HG02763 (cell line): Measurements from ENCODE around the gene AK9.

ENCODE experiments used
- ATAC-seq: cut with Tn5 transposase; IDR thresholded peaks from one replicate; pipeline ENCODE4 v1.9.1; 2021; ENCODE audit warnings: mild to moderate bottlenecking, moderate library complexity; ENCODE audit not compliant: unreplicated experiment

Gene AK9

GRCh38 chr6:109485266-109485935, 205.6 kb downstream of the AK9 start:
- ATAC-seq: no peak

- ATAC-seq: no peak
These were observed 206.9 kb downstream of the AK9 start for GRCh38 chr6:109484122-109484521.

GRCh38 chr6:109483735-109484057, 207.3 kb downstream of the AK9 start:
- ATAC-seq: no peak

DNA sequence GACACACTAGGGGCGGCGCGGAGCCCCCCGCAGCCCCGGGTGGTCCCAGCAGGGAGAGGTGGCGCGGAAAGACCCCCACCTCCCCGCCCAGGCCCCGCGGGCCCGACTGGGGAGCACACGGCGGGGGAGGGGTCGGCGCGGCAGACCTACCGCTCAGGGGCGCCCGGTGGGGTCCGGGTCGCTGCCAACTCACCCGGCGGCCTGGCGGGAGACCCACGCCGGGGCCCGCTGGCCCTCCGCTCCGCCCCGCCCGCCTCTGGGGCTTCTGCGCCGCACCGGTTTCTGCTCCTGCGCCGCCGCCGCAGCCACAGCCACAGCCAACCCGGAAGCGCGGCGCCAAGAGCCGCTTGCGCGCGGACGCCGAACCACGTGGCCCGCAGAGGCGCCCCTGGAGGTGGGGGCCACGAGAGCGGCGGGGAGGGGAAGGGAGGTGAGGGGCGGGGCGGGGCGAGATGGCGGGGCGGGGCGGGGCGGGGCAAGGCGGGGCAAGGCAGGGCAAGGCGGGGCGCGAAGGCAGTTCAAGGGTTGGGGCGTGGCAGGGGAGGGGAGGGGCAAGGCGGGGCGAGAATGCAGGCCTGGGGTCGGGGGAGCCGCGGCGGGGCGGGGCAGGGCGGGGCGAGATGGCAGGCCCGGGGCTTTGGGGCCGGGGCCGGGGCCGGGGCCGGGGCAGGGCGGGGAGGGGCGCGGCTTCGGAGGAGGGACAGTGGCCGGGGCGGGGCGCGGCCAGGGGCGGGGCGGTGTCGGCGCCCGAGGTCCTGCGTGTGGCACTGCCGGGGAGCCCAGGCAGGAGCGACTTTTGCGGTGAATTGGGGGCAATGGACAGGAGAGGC, 207.9 kb downstream of the AK9 start, which contains the start of gene ZBTB24:
ZBTB24 (minus strand) TSS at position 315 of the 830 bp plus-strand sequence. CDS start 1,193 bp downstream, outside the sequence.
- ATAC-seq: peak; percentile 91

- ATAC-seq: no peak
These were observed 210.0 kb downstream of the AK9 start for GRCh38 chr6:109480993-109481480.

GRCh38 chr6:109478841-109479624, 212.0 kb downstream of the AK9 start:
- no peak for ATAC-seq

DNA sequence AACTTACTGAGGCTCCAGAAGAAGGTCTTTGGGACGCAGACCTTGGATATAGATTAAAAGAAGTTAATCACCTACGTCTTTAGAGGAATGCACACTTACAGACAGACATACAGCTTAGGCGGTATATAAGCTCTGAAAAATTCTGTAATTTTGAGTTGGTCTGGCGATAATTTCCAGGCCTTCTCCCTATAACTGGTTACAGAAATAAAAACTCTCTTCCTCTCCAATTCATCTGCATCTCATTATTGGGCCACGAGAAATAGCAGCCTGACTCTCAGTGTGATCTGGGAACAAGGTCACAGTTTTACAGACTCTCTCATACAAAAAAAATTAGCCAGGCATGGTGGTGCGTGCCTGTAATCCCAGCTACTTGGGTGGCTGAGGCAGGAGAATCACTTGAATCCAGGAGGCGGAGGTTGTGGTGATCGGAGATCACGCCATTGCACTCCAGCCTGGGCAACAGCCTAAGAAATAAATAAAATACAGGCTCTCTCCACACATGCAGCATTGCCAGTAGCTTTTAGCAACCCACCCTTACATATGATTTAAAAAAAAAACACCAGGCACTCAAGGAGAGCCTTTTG, 212.7 kb downstream of the AK9 start:
- ATAC-seq: no peak

GRCh38 chr6:109477725-109478124, 213.3 kb downstream of the AK9 start:
- peak; percentile 69 for ATAC-seq

GRCh38 chr6:109477184-109477583, 213.8 kb downstream of the AK9 start:
- ATAC-seq: no peak

GRCh38 chr6:109475625-109476024, 215.4 kb downstream of the AK9 start:
- ATAC-seq: no peak

DNA sequence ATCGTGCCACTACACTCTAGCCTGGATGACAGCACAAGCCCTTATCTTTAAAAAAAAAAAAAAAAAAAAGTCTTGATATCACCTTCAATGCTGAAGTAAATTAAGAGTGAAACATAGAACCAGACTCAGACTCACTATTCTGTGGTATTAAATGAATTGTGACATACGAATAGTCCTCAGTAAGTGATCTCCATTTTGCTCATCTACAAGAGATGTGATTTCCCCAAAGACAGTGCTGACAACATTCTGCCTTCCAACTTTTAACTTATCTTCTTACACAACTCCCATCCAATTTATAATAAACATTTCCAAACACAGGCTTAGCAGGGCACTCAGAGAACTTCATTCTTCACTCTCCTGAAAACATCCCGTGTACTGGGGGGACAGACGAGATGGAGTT, 216.0 kb downstream of the AK9 start:
- ATAC-seq: no peak

DNA sequence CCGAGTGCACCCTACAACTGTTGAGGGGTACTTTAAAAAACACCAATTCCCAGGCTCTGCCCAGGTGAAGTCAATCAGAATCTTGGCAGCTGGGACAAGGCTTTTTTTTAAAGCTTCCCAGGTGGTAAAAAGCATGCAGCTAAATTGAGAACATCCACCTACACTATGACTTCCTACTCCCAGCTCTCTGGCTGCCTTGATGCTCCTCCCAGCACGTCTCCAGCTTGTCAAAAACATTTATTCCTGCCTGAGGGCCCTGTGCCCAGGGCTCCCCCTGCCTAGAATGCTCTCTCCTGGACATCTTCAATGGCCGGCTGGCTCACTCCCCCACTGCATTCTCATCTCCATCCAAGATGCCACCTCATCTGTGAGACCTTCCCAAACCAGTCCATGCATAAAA, 217.9 kb downstream of the AK9 start:
- no peak for ATAC-seq

GRCh38 chr6:109472132-109472995, 218.6 kb downstream of the AK9 start:
- peak; percentile 67 for ATAC-seq

DNA sequence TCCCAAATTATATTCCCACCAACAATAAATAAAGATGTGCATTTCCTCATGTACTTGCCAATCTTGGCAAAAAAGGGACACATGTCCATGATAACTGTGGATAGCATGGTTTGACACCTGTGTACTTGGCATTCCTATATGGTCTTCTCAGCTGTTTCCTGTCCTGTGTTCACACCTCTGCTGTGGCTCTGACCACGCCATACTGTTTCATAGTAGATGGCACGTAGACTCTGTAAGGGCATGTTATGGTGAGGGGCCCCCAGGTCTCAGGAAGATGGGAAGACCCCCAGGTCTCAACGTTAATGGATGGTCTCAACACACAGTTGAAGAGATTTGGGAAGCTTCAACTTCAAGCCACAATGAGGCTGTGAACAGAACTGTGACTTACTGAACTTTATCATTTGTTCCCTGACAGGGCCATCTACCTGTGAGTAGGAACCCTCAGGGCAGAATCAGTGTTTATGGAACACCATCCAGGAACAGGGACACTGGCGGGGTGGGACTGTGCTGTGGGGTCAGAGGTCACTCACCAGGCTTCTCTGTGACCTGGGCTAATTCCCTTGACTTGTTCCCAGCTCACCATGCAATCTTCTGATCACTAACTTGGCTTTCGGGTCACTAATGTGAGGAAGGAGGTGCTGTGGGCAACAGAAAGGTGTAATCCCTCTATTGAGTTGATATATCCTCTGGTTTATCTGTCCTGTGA, 219.7 kb downstream of the AK9 start:
- ATAC-seq: no peak

GRCh38 chr6:109469591-109470189, 221.3 kb downstream of the AK9 start:
- ATAC-seq: no peak

DNA sequence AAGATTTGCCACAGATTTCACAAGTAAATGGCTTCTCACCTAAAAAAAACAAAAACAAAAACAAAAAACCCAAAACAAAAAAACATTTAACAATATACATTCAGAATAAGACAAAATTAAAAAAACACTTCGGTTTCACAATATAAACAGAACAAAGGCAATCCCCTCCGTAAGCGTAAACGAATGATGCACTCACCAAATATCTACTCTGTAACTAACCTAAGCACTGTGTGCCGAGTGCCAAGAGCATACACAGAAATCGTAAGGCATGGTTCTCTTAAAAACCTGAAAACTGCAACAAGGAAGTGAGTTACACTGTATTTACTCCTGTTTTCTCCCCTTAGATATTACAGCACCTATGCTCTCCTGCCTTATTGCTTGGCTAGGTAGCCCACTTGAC, 223.3 kb downstream of the AK9 start:
- no peak for ATAC-seq

DNA sequence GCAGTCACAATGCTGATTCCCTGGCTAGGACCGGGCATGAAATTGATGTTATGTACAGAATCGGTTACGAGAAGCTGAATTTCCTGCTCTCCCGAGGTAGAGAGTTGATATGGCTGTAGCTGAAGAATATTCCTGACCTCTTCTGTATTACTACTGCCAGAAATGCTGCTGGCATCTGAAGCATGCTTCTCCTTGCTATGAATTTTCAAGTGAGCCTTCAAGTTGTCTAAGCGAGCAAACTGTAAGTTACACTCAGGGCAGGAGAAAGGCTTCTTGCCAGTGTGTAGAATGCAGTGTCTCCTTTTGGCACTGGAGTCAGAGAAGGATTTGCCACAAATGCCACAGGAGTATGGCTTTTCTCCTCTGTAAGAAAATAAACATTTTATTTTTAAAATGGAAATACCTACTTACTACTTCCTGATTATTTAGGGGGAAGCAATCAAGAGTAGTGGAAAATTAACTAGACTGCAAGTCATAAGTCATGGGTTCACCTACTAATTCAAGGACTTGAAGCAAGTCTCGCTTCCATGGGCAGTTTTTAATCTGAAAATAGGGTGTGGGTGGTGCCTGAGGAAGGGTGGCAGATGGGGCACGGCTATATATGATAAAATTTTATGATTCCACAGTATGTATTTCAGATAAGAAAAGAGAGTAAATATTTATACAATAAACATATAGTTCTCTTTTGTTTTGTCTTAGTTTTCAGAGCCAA, 224.6 kb downstream of the AK9 start:
- ATAC-seq: no peak

- ATAC-seq: no peak
These were observed 225.2 kb downstream of the AK9 start for GRCh38 chr6:109465772-109466171.
